Left ventricle myocardium inferior (tissue), 1 donor: Measurements from ENCODE around the gene MACROD1. TPM values are rescaled to one million over a fixed set of nuclear protein-coding genes. Genes with fewer than 3 reads are reported as not detected.

Experiments used
- DNase-seq: peaks from one replicate; pipeline ENCODE4 v3.0.0-alpha.2; 2020
- H3K27ac ChIP-seq: fragments of 200-600 bp; replicated peaks from 2 replicates; pipeline ENCODE4 v1.8.0; 2021
- H3K27me3 ChIP-seq: fragments of 200-600 bp; 2 replicates; pipeline ENCODE4 v1.8.0; 2021; ENCODE audit warnings: low read depth
- H3K36me3 ChIP-seq: fragments of 200-600 bp; 2 replicates; pipeline ENCODE4 v1.8.0; 2021
- H3K4me1 ChIP-seq: fragments of 200-600 bp; 2 replicates; pipeline ENCODE4 v1.8.0; 2021
- H3K4me3 ChIP-seq: fragments of 200-600 bp; 2 replicates; pipeline ENCODE4 v1.8.0; 2021; ENCODE audit warnings: mild to moderate bottlenecking, moderate library complexity
- H3K9me3 ChIP-seq: fragments of 200-600 bp; replicated peaks from 2 replicates; pipeline ENCODE4 v1.8.0; 2021
- CTCF ChIP-seq: fragments of 200-600 bp; IDR thresholded peaks from 2 replicates; pipeline ENCODE4 v1.8.0; 2021; ENCODE audit warnings: antibody characterized with exemption, mild to moderate bottlenecking, borderline replicate concordance
- intact Hi-C: fragments of 100-400 bp; cut with micrococcal nuclease; formaldehyde crosslinking; loops from one replicate; pipeline ENCODE4 v1.11.0; 2022
- total RNA-seq: library from RNA; stranded (reverse); fragmentation: NEBNext Ultra II Directional; extraction: Animal tissue kit (Norgen Biotek cat#: 25700); gene quantifications from one replicate; pipeline ENCODE4 v1.2.1, GENCODE V29; 2021
- donor health status: DM: no; HTN: yes; CAD: no; lungs with severe emphysema.

Gene MACROD1
- total RNA-seq, 1 donor from 2014 or later, result 127 TPM

- Histone ChIP-seq H3K27ac (peak overlapping the region; percentile 88), H3K9me3 (no peaks in the 10 kb centered on the region), H3K27me3 (no peaks in the 10 kb centered on the region), H3K36me3 (peaks cover 5% of the 10 kb centered on the region), H3K4me1 (peaks cover 74% of the 10 kb centered on the region), H3K4me3 (no peak overlapping the region)
- no peak for DNase-seq
- no peak for TF ChIP-seq CTCF
- intact Hi-C loops, result no loop called here
Measured at GRCh38 chr11:64150051-64150450, 15.9 kb downstream of the MACROD1 start.

GRCh38 chr11:64148917-64149617 lies 16.8 kb downstream of the MACROD1 start:
- Histone ChIP-seq H3K36me3 (peaks cover 5% of the 10 kb centered on the region), H3K27me3 (no peaks in the 10 kb centered on the region), H3K9me3 (no peaks in the 10 kb centered on the region), H3K4me3 (peak overlapping the region; percentile 56), H3K4me1 (peaks cover 73% of the 10 kb centered on the region), H3K27ac (peak overlapping the region; percentile 88)
- TF ChIP-seq CTCF, result peak; percentile 53
- intact Hi-C loops, result loop anchor here (5.0 kb wide), 1 partner anchor 147 kb away; no protein-coding TSS in a partner anchor
- no peak for DNase-seq

GRCh38 chr11:64148226-64148916 lies 17.5 kb downstream of the MACROD1 start:
- intact Hi-C loops, result loop anchor here (5.0 kb wide), 1 partner anchor 146 kb away; no protein-coding TSS in a partner anchor
- Histone ChIP-seq H3K9me3 (no peaks in the 10 kb centered on the region), H3K4me3 (peak overlapping the region; percentile 56), H3K4me1 (peaks cover 66% of the 10 kb centered on the region), H3K27me3 (no peaks in the 10 kb centered on the region), H3K36me3 (peaks cover 5% of the 10 kb centered on the region), H3K27ac (peak overlapping the region; percentile 88)
- peak; percentile 97 for TF ChIP-seq CTCF
- DNase-seq, result peak; percentile 88

- DNase-seq, result peak; percentile 34
- no peaks in the 10 kb centered on the region for H3K36me3 ChIP-seq
- peaks cover 52% of the 10 kb centered on the region for H3K4me1 ChIP-seq
Measured at GRCh38 chr11:64146036-64146955, 19.6 kb downstream of the MACROD1 start.

More at GRCh38 chr11:64146036-64146955, 19.6 kb downstream of the MACROD1 start:
- Histone ChIP-seq H3K27ac (peak overlapping the region; percentile 23), H3K4me3 (no peak overlapping the region), H3K9me3 (no peaks in the 10 kb centered on the region), H3K27me3 (no peaks in the 10 kb centered on the region)
- peak; percentile 63 for TF ChIP-seq CTCF
- intact Hi-C loops, result loop anchor here (5.0 kb wide), 1 partner anchor 144 kb away; no protein-coding TSS in a partner anchor
